Gastroesophageal sphincter (tissue), 3 donors: ENCODE data around the gene MYCT1.

Source experiments
- EP300 ChIP-seq: sonication (generic); formaldehyde crosslinking; IDR thresholded peaks from one replicate; pipeline ENCODE4 v1.6.1; 2017; ENCODE audit warnings: antibody characterized with exemption, mild to moderate bottlenecking
- POLR2A ChIP-seq, 2 donors: fragments of 450-650 bp; IDR thresholded peaks; one replicate each; pipeline ENCODE4 v1.6.1; 2017; ENCODE audit warnings: antibody characterized with exemption in 2 of 2, mild to moderate bottlenecking in 2 of 2, moderate library complexity in 1 of 2
- POLR2AphosphoS5 ChIP-seq: sonication (generic); formaldehyde crosslinking; IDR thresholded peaks from one replicate; pipeline ENCODE4 v1.6.1; 2017; ENCODE audit warnings: antibody characterized with exemption
- TF ChIP-seq, protein P1 (sequence below), 4 experiments: fragments of 200-600 bp in 2 of 4; fragments of 450-650 bp in 2 of 4; sonication (generic) in 1 of 4; IDR thresholded peaks; one replicate each; pipeline ENCODE4 v1.5.1; 2017 to 2019; ENCODE audit warnings: antibody characterized with exemption in 4 of 4, mild to moderate bottlenecking in 2 of 4, moderate library complexity in 2 of 4

- TF ChIP-seq, protein P1, sequence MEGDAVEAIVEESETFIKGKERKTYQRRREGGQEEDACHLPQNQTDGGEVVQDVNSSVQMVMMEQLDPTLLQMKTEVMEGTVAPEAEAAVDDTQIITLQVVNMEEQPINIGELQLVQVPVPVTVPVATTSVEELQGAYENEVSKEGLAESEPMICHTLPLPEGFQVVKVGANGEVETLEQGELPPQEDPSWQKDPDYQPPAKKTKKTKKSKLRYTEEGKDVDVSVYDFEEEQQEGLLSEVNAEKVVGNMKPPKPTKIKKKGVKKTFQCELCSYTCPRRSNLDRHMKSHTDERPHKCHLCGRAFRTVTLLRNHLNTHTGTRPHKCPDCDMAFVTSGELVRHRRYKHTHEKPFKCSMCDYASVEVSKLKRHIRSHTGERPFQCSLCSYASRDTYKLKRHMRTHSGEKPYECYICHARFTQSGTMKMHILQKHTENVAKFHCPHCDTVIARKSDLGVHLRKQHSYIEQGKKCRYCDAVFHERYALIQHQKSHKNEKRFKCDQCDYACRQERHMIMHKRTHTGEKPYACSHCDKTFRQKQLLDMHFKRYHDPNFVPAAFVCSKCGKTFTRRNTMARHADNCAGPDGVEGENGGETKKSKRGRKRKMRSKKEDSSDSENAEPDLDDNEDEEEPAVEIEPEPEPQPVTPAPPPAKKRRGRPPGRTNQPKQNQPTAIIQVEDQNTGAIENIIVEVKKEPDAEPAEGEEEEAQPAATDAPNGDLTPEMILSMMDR (IDR thresholded peaks at IDR 0.05), result no peak
- TF ChIP-seq POLR2A (IDR thresholded peaks at IDR 0.05) (no peak), POLR2AphosphoS5 (no peak), EP300 (no peak)
Measured at GRCh38 chr6:152705327-152705726, 7.6 kb downstream of the MYCT1 start.
